ENCODE results near the gene BTC. TPM values are rescaled to one million over a fixed set of nuclear protein-coding genes. Genes with fewer than 3 reads are reported as not detected.
A peak's percentile ranks its signal among the peaks of the same experiment; 100 is the strongest.
"Not testable (repeated sequence)": the region's sequence is repeated elsewhere in the genome, so short reads cannot be mapped to it uniquely, and the experiment has no call there.

Gene BTC
- polyA plus RNA-seq, 3 donors = 4.7 to 5.7 (median 5.6) TPM

DNA sequence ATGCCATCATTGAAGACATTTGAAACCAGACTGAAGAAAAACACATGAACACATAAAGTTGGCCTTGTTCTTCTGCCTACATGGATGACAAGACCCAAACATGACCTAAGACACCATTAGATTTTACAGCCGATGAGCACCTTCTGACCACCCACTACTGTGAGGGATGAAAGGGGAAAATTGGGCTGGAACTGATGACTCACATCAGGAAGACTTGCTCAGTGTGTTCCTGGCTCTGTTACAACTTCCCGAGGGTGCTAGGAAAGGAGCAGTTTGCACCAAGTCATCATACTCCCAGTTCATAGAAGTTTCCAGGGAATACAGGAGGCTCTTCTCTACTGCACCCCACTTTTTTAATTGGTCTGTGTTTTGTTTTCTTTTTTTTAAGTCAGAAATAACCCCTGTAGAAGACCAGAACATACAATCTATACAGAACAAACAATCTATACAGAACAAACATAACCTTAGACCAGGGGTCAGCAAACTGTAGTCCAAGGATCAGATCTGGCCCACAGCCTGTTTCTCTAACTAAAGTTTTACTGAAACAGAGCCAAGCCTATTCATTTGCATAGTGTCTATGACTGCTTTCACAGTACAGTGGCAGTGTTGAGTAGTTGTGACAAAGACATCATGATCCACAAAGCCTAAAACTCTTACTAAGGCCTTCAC, 25.3 kb downstream of the BTC start:
- no peak for DNase-seq

DNA sequence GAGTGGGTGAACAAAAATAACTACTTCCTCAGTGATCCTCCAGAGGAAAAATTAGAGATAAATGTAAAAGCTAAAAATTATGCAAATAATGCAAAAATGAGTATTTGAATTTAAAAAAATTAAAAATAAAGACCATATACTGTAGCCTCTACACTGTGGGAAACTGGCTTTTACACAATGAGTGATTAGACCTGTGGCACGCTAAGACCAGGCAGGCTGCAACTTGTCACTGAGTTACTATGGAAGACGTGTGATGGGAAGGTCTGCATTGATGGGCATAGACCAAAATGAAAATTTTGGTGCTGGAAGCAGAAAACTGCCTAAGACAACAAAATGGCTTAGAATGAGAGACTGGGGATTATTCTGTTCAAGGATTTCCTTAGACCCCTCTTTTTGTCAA, 30.2 kb downstream of the BTC start:
- DNase-seq = no peak

DNA sequence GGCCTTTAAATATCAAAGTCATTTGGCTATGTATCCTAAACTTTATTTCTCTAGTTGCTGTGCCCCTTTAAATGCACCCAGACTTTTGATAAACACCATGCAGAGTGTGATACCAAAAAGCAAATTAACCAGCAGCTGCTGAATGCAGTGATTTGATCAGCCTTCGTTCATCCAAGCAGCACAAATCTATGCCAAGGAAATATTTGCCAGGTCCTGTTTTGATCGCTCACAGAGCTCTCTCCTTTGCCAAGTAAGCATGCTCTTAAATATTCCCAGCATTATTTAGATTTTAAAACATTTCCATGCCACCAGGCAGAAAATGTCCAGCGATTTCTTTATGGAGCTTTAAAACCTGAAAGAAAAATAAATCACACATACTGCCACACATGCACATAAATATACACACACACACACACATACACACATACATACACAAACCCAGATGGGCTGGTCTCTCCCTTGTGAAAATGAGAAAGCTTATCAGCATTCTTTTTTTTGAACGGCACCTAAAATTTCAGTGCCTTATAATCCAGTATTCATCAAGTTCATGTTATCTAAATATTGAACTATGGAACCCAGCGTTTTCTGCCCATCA, 35.7 kb downstream of the BTC start:
- DNase-seq = no peak

DNA sequence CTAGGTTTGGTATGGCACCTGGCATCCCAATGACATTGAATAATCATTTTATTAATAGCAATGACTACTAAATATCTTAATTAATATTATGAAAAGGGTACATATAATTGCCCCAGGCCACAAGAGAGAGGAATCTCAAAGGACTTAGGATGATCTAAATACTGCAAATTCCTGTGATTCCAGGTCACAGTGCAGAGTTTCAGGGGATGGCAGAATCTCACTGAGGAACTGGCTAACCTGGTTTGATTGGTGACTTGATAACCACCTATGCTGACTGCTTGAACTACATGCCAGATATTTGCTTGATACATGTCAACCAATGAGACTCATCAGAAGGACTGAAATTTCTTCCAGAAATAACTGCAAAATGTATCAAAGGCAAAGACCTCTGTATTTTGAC, 37.2 kb downstream of the BTC start:
- no peak for DNase-seq

DNA sequence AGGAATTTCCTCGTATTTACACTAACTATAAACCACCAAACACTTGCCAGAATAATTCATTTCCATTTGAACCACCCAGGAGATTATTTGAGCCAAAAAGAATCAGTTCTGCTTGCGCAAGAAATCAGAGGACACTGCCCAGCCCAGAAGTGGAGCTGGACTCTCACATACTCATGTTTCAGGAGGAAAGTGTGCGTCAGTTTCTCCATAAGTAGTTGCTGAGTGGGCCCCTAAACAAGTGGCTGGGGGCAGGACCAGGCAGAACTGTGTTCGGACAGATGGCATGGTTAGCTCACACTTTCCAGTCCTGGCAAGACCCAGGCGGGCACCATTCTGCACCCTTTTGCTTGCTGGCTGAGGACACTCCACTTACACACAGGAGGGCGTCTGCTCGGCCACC, 38.8 kb downstream of the BTC start:
- no peak for DNase-seq

DNA sequence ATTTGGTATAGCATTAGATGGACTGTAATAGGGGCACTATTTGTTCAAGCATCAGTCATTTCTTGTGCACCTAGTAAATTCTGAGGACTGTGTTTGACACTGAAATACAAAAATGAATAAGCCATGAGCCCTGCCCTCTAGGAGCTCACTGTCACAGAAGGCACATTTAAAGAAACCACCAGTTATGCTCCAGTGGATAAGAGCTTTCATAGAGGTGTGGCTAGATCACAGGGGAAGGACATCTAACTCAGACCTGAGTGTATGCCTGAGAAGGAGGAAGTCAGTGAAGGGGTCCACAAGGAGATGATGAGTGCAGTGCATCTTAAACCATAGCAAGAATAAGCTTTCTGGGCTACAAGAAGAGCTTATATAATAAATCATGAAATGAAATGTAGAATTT, 40.1 kb downstream of the BTC start:
- no peak for DNase-seq

DNA sequence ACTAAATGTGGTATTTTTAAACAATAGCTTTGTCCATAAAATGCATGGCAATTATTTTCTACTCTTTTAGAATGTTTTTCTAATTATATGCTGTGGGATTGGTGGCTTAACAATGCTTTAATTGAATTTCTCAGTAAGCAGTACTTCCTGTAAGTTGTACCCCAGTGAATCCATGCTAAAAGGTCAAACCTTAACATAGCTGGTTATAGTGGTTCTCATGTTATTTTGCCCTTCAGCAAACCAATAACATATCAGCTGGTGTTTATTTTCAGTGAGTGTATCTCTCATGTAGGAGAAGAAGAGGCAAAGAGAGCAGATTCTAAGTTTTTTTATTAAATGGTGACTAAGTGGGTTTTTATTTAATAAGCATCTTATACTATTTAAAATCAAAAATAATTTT, 41.5 kb downstream of the BTC start:
- DNase-seq = no peak

DNA sequence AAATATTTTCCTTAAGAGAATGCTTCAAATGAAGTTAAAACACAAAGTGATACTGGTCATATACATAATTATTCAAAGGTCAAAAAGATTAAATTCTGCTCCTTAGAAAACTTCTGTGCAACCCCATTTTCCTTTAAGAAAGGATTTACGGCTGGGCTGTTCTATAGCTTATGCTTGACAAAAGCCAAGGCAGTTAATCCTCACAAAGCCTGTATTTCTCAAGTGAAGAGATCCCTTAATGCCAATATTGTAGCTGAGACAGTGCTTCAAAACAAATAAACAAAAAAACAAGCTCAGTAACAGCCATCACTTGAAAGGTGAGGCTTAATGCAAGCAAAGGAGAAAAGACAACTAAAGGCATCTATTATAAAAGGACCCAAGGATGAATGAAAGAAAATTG, 42.5 kb downstream of the BTC start:
- no peak for DNase-seq

DNA sequence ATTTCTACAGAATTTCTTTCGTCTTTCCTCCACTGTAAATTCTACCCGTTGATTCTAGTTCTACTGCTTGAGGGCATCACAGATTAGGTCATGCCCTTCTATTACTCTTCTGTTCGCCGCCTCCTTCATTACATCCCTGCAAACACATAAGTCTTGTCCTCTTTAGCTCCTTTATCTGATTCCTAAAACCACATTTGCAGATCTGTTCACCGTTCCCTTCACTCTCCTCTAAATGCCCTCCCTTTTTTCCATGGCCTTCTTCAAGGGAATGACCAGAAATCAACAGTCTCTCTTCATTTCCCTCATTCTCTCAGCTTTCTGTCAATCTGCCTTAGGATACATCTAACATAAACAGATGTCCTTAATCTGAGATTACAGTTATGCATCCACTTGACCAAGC, 43.1 kb downstream of the BTC start:
- DNase-seq = no peak

DNA sequence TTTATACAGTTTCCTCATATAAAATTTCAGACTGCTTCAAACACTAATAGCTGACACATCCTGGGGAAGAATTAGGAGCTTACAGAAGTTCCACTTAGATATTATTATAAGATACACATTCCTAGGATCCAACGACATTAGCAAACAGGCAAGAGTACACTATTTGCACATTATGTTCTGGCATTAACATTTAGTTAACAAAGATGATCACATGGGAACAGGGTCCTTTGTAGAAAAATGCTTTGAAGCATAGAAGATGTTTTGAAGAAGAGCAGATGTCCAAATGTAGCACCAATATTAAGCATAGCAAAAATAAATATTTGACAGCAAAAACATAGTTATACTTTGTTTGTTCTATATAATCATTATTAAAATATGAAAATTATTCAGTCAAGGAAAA, 52.1 kb downstream of the BTC start:
- no peak for DNase-seq

DNA sequence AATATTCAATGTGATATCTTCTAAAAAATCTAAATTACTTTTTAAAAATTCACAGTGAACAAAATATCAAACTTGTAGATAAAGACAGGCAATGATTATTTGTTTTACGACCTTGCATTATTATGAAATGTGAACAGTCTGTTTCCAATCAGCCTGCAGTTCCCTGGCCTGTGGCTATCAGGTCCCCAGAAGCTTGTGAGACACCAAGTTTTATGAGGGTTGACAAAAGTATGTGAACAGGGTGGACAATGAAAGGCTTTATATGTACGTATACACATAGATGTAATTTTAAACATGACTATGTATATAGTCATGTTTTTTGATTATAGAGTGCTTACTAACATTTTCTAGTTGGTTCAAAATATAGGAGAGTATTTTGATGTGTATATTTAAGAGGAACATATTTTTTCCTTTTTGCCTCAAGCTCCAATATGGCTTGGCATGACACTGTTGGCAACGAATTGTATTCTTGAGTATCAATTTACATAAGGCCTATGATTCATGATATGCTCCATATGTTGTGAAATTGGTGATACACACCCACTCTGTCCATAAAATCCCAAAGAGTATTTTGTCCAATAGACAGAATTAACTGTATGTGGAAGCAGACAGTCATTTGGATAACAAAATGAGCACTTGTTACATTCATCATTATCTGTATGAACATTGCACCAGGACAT, 55.7 kb downstream of the BTC start:
- DNase-seq = no peak

DNA sequence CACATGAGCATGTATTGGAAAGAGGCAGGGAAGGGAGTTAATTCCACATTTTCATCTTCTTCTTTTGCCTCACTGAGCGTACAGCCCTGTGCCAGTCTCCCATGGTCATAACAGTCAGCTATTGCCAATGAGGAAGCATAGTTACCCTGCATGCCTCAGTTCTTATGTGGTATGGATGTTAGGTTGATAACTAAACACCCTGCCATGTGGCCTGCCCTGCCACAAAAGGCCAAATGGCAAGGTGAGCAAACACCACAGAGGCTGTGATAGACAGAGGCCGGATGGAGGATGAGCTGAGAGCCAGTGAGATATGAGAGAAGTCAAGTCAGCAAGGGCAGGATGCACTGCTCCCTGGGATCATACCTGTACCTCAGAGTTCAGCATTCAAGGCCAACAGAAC, 59.3 kb downstream of the BTC start:
- no peak for DNase-seq

DNA sequence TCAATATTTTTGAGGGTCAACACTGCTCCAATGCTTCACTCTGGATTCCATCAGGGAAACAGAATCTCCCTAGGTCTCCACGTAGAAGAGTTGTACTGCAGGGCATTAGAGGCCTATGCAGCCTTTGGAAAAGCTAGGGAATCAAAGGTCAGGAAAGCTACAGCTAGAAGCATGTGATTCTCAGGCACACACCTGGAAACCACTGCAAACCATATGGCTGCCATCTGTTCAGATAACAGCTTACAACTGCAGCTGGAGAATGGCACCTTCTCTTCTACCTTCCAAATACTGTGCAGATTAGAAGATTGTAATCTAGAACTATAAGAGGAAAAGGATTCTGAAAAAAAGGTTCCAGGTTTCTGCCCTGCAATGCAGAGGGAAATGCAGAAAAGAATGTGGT, 60.6 kb downstream of the BTC start:
- no peak for DNase-seq

DNA sequence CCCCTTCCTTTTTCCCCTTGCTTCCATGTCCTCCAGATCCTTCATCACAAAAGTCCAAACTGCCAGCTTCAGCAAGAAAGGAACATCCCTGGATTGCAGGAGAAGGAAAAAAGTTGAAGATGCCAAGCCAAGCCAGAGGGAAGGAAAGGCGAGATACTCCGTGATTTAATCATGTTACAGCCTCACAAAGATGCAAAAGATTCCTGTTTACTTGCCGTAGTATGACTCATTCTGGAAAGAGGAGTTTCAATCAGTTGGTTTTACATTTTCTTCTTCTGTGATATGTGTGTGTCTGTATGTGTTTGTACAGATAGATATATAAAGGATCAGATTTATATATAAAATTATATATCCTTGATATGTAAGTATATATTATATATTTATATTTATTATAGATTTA, 69.3 kb downstream of the BTC start:
- DNase-seq = no peak

DNA sequence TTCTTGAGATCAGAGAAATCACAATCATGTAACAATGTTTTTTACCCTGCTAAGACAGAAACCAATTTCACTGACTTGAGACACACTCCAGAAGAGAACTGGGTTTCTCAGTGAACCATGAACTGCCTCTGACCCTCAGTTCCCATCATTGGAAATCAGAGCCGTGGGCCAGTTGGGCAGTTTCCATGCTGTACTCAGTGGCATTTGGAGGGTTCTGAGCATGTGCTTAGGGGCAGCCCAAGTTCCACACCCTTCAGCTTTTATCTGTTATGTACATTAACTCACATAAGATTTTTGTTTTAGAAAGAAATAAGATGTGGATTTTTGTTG, 77.9 kb downstream of the BTC start:
- peak; percentile 43 for DNase-seq

DNA sequence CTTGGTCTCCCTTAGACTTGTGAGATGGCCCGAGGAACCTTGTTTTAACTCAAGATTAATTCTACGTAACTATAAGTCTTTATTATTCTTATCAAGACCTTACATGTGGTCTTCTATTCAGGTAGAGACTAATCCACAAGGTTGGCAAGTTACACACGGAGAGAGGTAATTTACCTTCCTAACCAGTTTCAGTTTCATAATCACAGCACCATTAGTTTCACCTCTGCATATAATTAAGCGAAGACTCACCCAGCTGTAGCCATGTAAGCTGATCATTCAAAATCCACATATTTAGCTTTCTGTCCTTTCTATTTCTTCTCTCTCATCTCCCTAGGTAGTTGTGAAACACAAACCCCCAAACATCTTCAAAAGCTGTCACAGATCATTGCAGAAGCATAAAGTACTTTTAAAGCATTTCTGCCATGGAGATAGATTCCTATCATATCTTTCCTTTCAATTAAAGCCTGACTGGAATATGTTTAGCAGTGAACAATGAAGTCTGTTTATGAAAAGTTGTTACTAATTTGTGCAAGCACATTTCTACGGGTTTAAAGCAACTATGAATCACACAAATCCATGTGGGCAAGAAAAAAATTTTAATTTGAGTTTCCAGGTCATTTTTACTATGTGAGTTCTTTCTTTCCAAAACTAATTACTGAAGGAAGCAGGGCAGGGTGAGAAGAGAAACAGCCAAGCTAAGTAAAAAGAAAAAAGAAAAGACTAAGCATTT, 78.5 kb downstream of the BTC start:
- DNase-seq = peak; percentile 31

DNA sequence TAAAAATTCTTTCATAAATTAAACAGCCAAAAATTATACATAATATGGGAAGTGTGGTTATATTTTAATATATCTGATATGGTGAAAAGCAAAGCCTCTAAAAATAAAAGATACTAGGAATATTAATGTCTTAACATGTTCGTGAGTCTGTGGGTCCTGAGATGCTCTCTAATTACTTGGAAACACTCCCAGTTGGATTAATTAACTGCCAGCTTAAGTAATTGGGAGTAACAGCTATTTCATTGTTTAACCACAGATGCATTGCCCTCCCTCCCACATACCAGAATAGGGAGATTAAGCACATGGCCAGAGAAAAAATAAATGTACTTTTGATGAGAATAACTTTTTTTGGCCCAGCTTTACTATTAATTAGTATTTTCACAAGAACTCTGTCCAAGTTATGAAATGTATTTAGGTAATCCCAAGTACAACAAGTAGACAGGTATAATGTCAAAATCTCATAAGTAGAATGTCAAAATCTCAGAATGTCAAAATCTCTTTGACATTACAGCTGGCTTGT, 79.7 kb downstream of the BTC start:
- DNase-seq = no peak

DNA sequence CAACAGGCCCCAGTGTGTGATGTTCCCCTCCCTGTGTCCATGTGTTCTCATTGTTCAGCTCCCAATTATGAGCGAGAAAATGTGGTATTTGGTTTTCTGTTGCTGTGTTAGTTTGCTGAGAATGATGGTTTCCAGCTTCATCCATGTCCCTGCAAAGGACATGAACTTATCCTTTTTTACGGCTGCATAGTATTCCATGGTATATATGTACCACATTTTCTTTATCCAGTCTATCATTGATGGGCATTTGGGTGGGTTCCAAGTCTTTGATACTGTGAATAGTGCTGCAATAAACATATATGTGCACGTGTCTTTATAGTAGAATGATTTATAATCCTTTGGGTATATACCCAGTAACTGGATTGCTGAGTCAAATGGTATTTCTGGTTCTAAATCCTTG, 86.2 kb downstream of the BTC start:
- DNase-seq = not testable (repeated sequence)

All from renal pelvis (tissue), 4 donors.